LNCaP clone FGC (cell line): ENCODE measurements around the gene FIZ1.

Experiments
- DNase-seq: peaks from one replicate; pipeline ENCODE4 v3.0.0-alpha.2; 2011; ENCODE audit warnings: low read depth
- H3K4me3 ChIP-seq: 2 replicates; pipeline ENCODE4 v1.5.1; 2011; ENCODE audit warnings: mild to moderate bottlenecking, low read depth, low read length, control low read depth
- TF ChIP-seq, protein P1 (sequence below): IDR thresholded peaks from 2 replicates; pipeline ENCODE4 v1.5.1; 2012; ENCODE audit warnings: mild to moderate bottlenecking; ENCODE audit not compliant: control insufficient read depth, insufficient read depth; ENCODE audit errors: extremely low read depth

Gene FIZ1

DNA sequence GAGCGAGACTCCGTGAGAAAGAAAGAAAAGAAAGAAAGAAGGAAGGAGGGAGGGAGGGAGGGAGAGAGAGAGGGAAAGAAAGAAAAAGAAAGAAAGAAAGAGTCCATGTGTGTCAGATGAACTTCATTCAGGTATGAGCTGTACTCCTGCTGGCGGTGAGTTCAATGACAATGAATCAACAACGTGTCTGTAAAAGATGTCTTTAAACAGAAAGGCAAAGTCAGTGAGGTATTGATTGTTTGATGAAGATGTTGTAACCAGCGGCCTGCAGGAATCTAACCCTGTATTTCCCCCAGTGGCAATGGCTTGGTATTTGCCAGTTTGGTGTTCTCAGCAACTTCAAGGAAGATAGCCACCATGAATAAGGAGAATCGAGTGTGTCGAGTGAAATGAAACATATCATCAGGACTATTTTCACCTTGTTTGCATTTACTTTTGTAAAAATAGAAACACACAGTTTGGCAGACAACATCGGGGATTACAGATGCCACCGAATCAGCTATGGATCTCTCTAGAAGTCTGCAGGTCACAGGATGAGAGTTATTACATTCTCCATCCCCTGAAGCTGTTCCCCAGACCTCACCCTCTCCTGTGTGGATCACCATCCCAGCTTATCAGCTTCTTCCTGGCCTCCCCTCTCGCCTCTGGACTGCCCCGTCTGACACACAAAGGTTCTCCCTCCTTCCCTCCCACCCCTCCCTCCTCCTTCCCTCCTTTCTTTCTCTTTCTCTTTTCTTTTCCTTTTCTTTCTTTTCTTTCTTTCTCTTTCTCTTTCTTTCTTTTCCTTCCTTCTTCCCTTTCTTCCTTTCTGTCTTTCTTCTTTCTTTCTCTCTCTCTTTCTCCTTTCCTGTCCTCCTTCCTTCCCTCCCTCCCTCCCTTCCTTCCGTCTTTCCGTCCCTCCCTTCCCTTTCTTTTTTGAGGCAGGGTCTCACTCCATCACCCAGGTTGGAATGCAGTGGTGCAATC, 45.8 kb downstream of the FIZ1 start:
- TF ChIP-seq, protein P1, sequence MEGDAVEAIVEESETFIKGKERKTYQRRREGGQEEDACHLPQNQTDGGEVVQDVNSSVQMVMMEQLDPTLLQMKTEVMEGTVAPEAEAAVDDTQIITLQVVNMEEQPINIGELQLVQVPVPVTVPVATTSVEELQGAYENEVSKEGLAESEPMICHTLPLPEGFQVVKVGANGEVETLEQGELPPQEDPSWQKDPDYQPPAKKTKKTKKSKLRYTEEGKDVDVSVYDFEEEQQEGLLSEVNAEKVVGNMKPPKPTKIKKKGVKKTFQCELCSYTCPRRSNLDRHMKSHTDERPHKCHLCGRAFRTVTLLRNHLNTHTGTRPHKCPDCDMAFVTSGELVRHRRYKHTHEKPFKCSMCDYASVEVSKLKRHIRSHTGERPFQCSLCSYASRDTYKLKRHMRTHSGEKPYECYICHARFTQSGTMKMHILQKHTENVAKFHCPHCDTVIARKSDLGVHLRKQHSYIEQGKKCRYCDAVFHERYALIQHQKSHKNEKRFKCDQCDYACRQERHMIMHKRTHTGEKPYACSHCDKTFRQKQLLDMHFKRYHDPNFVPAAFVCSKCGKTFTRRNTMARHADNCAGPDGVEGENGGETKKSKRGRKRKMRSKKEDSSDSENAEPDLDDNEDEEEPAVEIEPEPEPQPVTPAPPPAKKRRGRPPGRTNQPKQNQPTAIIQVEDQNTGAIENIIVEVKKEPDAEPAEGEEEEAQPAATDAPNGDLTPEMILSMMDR, result no peak
- no peak for DNase-seq
- no peak overlapping the region for H3K4me3 ChIP-seq

DNA sequence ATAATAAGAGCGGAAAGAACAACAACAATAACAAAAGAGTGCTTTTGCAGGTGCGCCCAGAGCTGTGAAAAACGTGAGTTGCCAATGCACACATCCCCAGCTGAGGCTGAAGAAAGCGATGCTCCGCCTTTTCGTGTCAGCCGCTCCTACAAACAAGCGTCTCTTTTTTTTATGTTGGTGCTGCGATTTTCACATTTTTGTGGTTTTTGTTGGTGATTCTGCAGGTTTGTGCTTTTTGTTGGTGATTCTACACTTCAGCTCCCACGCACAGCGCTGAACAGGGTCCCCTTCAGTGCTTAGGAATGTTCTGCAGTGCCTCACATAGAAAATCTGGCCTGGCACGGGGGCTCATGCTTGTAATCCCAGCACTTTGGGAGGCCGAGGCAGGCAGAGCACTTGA, 46.7 kb downstream of the FIZ1 start:
- H3K4me3 ChIP-seq, result no peak overlapping the region
- TF ChIP-seq, protein P1, result no peak
- DNase-seq, result no peak

DNA sequence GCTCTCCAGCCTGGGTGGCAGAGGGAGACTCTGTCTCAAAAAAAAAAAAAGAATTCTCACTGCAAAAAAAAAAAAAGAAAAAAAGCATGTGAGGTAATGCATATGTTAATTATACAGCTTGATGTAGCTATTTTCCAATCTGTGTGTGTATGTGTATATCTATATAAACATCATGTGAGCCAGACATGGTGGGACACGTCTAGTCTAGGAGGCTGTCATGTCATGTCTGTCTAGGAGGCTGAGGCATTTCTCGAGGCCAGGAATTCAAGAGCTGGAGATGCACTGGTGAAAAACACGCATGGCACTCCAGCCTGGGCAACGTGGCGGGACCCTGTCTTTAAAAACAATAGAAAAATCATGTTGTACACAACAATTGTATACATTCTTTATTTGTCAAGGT, 47.1 kb downstream of the FIZ1 start:
- no peak for DNase-seq
- H3K4me3 ChIP-seq, result no peak overlapping the region
- TF ChIP-seq, protein P1, result no peak

DNA sequence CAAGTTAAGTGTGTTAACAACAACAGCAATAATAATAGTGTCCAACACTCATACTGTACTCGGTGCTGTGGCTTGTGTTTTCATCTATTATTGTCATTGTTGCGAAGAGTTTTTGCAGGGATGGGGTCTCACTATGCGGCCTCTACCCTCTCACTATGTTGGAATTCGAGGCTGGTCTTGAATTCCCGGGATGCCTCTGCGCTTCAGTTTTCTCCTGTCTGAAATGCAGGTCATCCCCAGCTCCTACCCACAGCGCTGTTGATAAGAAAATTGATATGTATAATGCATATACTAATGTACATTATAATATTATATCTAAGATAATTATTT, 49.0 kb downstream of the FIZ1 start:
- TF ChIP-seq, protein P1, result no peak
- no peak for DNase-seq
- H3K4me3 ChIP-seq, result no peak overlapping the region

DNA sequence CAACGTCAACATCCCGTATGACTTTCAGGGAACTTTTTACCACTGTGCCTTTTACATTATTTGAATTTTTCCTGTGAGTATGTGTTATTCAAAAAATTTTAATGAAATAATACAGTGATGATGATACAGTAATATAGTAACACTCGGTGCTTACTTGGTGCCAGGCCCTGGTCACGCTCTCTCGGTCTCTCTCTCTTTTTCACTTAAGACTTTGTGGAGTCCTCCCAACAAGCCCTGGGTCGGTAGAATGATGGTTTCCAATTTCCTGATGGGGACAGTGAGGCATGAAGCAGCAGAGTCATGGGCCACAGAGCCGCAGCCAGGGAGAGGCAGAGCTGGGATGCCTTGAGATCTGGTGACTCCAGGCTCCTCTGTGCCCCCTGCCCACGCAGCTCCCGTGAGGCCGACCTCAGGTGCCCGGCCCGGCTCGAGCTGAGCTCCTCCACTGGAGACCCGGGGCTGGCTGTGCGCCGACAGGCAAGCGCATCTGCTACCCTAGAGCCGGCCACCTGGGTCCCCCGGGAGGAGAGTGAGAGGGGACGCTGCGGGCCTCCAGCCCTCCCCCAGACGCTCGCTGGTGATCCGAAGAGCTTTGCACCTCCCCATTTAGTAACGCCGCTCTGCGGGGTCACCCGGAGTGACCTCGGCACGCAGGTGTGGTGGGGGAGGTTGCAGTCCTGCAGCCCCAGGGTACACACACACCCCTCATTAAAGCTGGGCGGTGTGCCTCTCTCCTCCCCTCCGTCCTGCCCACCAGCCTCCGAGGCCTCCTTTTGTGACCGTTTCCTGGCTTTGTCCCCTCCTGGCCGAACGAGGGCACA, 49.6 kb downstream of the FIZ1 start:
- no peak overlapping the region for H3K4me3 ChIP-seq
- TF ChIP-seq, protein P1, result no peak
- no peak for DNase-seq

DNA sequence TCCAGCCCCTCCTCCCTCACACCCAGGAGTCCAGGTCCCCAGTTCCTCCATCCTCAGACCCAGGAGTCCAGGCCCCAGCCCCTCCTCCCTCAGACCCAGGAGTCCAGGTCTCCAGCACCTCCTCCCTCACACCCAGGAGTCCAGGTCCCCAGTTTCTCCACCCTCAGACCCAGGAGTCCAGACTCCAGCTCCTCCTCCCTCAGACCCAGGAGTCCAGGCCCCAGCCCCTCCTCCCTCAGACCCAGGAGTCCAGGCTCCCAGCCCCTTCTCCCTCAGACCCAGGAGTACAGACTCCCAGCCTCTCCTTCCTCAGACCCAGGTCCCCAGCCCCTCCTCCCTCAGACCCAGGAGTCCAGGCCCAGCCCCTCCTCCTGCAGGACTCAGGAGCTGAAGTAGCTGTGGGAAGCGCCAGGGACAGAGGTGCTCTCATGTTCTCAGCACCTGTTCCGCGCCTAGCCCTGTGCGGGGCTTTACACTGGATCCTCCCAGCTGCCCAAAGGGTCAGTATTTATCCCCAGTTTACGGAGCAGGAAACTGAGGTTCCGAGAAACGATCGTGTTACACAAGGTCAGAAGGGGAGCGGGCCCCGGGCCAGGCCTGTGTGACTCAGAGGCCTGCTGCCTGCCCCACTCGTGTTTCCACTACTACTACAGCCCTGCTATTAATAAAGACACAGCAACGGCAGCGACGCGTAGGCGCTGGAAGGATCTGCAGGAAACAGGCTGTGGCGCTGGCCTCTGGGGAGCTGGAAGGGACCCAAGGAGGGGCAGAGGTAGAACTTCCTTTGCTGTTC, 52.3 kb downstream of the FIZ1 start:
- no peak for DNase-seq
- TF ChIP-seq, protein P1, result no peak
- H3K4me3 ChIP-seq, result no peak overlapping the region
